HCT116 (cell line): ENCODE data around the gene SLC24A3. TPM values are rescaled to one million over a fixed set of nuclear protein-coding genes. Genes with fewer than 3 reads are reported as not detected.

Source experiments
- ATAC-seq: fragments of 200-7000 bp; cut with Tn5 transposase; 2 replicates; pipeline ENCODE4 v1.9.1; 2020; ENCODE audit warnings: mild to moderate bottlenecking, moderate library complexity
- BruUV-seq: library from RNA; stranded (reverse); fragments of 400-500 nt; replicated peaks from 2 replicates; lab custom pipeline; 2021; lab: Mats Ljungman, UMichigan
- CTCF ChIA-PET: fragments of 300-600 bp; sonication (Branson Sonifier 250); formaldehyde crosslinking; loops from one replicate; lab custom pipeline; 2021; ENCODE audit warnings: antibody characterized with exemption; lab: Charles Lee
- POLR2A ChIA-PET: fragments of 300-600, 350-600 bp; sonication (Branson Sonifier 250); formaldehyde crosslinking; loops from one replicate; lab custom pipeline; 2021; ENCODE audit warnings: antibody characterized with exemption; lab: Charles Lee
- RAD21 ChIA-PET, 2 experiments: fragments of 300-600 bp; sonication (Branson Sonifier 250); formaldehyde crosslinking; loops; one replicate each; lab custom pipeline; 2023; ENCODE audit warnings: low total read pairs in 2 of 2; ENCODE audit not compliant: uncharacterized antibody in 2 of 2, unreplicated experiment in 2 of 2, low non-redundant PET in 1 of 2; lab: Charles Lee
- DNase-seq: peaks from one replicate; pipeline ENCODE4 v3.0.0-alpha.2; 2010; ENCODE audit warnings: low read depth, low spot score
- H2AFZ ChIP-seq: fragments of 200-600 bp; shearing (Covaris generic), sonication (generic); 2 replicates; pipeline ENCODE4 v1.6.1; 2017; ENCODE audit warnings: low read depth, mixed run types, mixed read lengths, antibody characterized with exemption, low read length; ENCODE audit not compliant: poor library complexity, severe bottlenecking
- H3K27ac ChIP-seq: 2 replicates; pipeline ENCODE4 v1.5.1; 2012; ENCODE audit warnings: low read depth, low read length
- H3K27me3 ChIP-seq: fragments of 200-600 bp; sonication (generic); 2 replicates; pipeline ENCODE4 v1.6.1; 2016; ENCODE audit warnings: mixed run types, low read length, mixed read lengths; ENCODE audit not compliant: insufficient read depth
- H3K36me3 ChIP-seq, 2 experiments: fragments of 200-500 bp in 1 of 2; fragments of 200-600 bp in 1 of 2; sonication (Bioruptor generic) in 1 of 2; sonication (generic) in 1 of 2; 2 replicates each; pipeline versions ENCODE4 v1.5.1 to v1.6.1; 2014 to 2016; ENCODE audit warnings: low read length in 2 of 2, inconsistent platforms in 1 of 2, mixed read lengths in 1 of 2, mixed run types in 1 of 2; ENCODE audit not compliant: insufficient read depth in 2 of 2, control insufficient read depth in 1 of 2
- H3K4me1 ChIP-seq, 2 experiments: fragments of 200-600 bp in 1 of 2; sonication (generic) in 1 of 2; 2 replicates each; pipeline versions ENCODE4 v1.5.1 to v1.6.1; 2012 to 2017; ENCODE audit warnings: low read length in 2 of 2, inconsistent platforms in 1 of 2, mild to moderate bottlenecking in 1 of 2, mixed read lengths in 1 of 2, mixed run types in 1 of 2, moderate library complexity in 1 of 2; ENCODE audit not compliant: insufficient read depth in 2 of 2, control insufficient read depth in 1 of 2
- H3K4me2 ChIP-seq: fragments of 200-600 bp; sonication (generic); 2 replicates; pipeline ENCODE4 v1.6.1; 2017; ENCODE audit warnings: mixed run types, low read length, mixed read lengths
- H3K4me3 ChIP-seq, 2 experiments: fragments of 200-600 bp in 1 of 2; sonication (generic) in 1 of 2; replicated peaks in 1 of 2; 2 replicates each; pipeline ENCODE4 v1.5.1; 2011 to 2016; ENCODE audit warnings: low read length in 2 of 2, control low read depth in 1 of 2, low read depth in 1 of 2, mild to moderate bottlenecking in 1 of 2, mixed read lengths in 1 of 2, mixed run types in 1 of 2
- H3K79me2 ChIP-seq: fragments of 200-600 bp; sonication (generic); 2 replicates; pipeline ENCODE4 v1.6.1; 2017; ENCODE audit warnings: mild to moderate bottlenecking, mixed run types, low read length, moderate library complexity, mixed read lengths; ENCODE audit not compliant: insufficient read depth
- H3K9ac ChIP-seq: fragments of 200-600 bp; sonication (generic); 2 replicates; pipeline ENCODE4 v1.6.1; 2016; ENCODE audit warnings: low read length, mixed read lengths
- H3K9me2 ChIP-seq: fragments of 200-600 bp; sonication (generic), shearing (Covaris generic); 2 replicates; pipeline ENCODE4 v1.6.1; 2017; ENCODE audit warnings: mixed run types, mild to moderate bottlenecking, moderate library complexity; ENCODE audit not compliant: insufficient read depth
- H3K9me3 ChIP-seq, 2 experiments: fragments of 200-500 bp in 1 of 2; fragments of 200-600 bp in 1 of 2; sonication (Bioruptor generic) in 1 of 2; sonication (generic) in 1 of 2; 2 replicates each; pipeline ENCODE4 v1.6.1; 2014 to 2017; ENCODE audit warnings: low read length in 2 of 2, mixed read lengths in 2 of 2, inconsistent platforms in 1 of 2, low read depth in 1 of 2, mild to moderate bottlenecking in 1 of 2, mixed run types in 1 of 2, moderate library complexity in 1 of 2; ENCODE audit not compliant: control insufficient read depth in 1 of 2, insufficient read depth in 1 of 2
- H4K20me1 ChIP-seq: fragments of 200-600 bp; sonication (generic), shearing (Covaris generic); 2 replicates; pipeline ENCODE4 v1.6.1; 2017; ENCODE audit warnings: mixed run types, mild to moderate bottlenecking, moderate library complexity; ENCODE audit not compliant: insufficient read depth
- EGR1 ChIP-seq: IDR thresholded peaks from 2 replicates; pipeline ENCODE4 v1.6.1; 2012; ENCODE audit warnings: low read depth
- ELF1 ChIP-seq: IDR thresholded peaks from 2 replicates; pipeline ENCODE4 v1.6.1; 2012; ENCODE audit warnings: low read depth, borderline replicate concordance
- FOSL1 ChIP-seq: IDR thresholded peaks from 2 replicates; pipeline ENCODE4 v1.6.1; 2012; ENCODE audit warnings: low read depth
- JUND ChIP-seq: IDR thresholded peaks from 2 replicates; pipeline ENCODE4 v1.6.1; 2012
- POLR2A ChIP-seq: IDR thresholded peaks from 2 replicates; pipeline ENCODE4 v1.7.0; 2011; ENCODE audit warnings: borderline replicate concordance; ENCODE audit not compliant: insufficient read depth, insufficient read length; ENCODE audit errors: extremely low read depth
- RAD21 ChIP-seq: IDR thresholded peaks from 2 replicates; pipeline ENCODE4 v1.6.1; 2012; ENCODE audit warnings: low read depth, mild to moderate bottlenecking
- SP1 ChIP-seq: IDR thresholded peaks from 2 replicates; pipeline ENCODE4 v1.6.1; 2012; ENCODE audit warnings: low read depth
- SRF ChIP-seq: IDR thresholded peaks from 2 replicates; pipeline ENCODE4 v1.6.1; 2012; ENCODE audit warnings: low read depth
- TCF7L2 ChIP-seq: IDR thresholded peaks from 2 replicates; pipeline ENCODE4 v1.7.0; 2011; ENCODE audit warnings: borderline replicate concordance, inconsistent platforms; ENCODE audit not compliant: insufficient read depth, insufficient read length; ENCODE audit errors: extremely low read depth
- ZFX ChIP-seq: fragments of 450-650 bp; IDR thresholded peaks from 2 replicates; pipeline ENCODE4 v1.6.1; 2017
- intact Hi-C: fragments of 100-400 bp; cut with micrococcal nuclease; formaldehyde crosslinking; loops from 2 replicates; pipeline ENCODE4 v1.10.0; 2022
- total RNA-seq: library from RNA; stranded (reverse); gene quantifications from one replicate; pipeline ENCODE4 v1.2.1, GENCODE V29; 2021; ENCODE audit not compliant: unreplicated experiment
- TF ChIP-seq, protein P1 (sequence below): IDR thresholded peaks from 2 replicates; pipeline ENCODE4 v1.6.1; 2012
- TF ChIP-seq, protein P2 (sequence below), 3 experiments: fragments of 200-600 bp in 1 of 3; sonication (generic) in 1 of 3; IDR thresholded peaks in 2 of 3; conservative IDR thresholded peaks in 1 of 3; 2 replicates each; pipeline ENCODE4 v1.5.1; 2012 to 2017; ENCODE audit warnings: low read depth in 2 of 3, low read length in 2 of 3, antibody characterized with exemption in 1 of 3, borderline replicate concordance in 1 of 3, control low read depth in 1 of 3, mild to moderate bottlenecking in 1 of 3, mixed read lengths in 1 of 3, mixed run types in 1 of 3, moderate library complexity in 1 of 3; ENCODE audit not compliant: insufficient read depth in 1 of 3
- TF ChIP-seq, protein P3 (sequence below): IDR thresholded peaks from 2 replicates; pipeline ENCODE4 v1.6.1; 2012; ENCODE audit warnings: low read depth

Gene SLC24A3
- total RNA-seq, 1 experiment from 2014 or later: not detected

DNA sequence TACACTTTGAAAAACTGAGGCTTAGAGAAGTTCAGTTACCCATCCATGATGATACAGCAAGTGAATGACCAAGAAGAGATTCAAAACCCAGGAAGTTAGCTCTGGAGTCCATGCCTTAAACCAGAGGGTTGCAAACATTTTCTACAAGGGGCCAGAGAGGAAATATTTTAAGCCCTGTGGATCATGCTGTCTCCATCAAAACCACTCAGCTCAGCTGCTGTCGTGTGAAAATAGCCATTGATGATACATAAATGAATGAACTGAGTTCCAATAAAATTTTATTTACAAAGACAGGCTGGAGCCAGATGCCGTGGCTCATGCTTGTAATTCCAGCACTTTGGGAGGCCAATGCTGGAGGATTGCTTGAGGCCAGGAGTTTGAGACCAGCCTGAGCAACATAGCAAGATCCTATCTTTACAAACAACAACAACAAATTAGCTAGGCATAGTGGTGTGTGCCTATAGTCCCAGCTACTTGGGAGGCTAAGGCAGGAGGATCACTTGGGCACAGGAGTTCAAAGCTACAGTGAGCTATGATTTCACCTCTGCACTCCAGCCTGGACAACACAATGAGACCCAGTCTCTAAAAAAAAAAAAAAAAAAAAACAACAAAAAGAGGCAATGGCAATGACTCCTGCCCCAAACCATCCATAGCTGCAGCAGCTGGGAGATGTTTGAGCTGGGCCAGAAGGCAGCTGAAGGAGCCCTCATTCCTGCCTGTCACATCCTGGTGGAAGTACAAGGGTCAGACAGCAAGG lies 501.6 kb downstream of the SLC24A3 start:
- Histone ChIP-seq H3K36me3 (no peaks in the 10 kb centered on the region), H3K4me2 (no peak overlapping the region), H3K9me2 (no peaks in the 10 kb centered on the region), H3K9ac (no peak overlapping the region), H3K27me3 (peaks cover 5% of the 10 kb centered on the region; the same call in 1 of the 2 replicates), H3K4me1 (no peaks in the 10 kb centered on the region), H4K20me1 (no peaks in the 10 kb centered on the region), H3K4me3 (no peak overlapping the region), H3K9me3 (no peaks in the 10 kb centered on the region), H2AFZ (no peak overlapping the region), H3K79me2 (no peaks in the 10 kb centered on the region), H3K27ac (no peak overlapping the region)
- no peak for TF ChIP-seq ELF1
- TF ChIP-seq FOSL1: no peak
- no peak for TF ChIP-seq TCF7L2
- no peak for TF ChIP-seq RAD21
- TF ChIP-seq, protein P1, sequence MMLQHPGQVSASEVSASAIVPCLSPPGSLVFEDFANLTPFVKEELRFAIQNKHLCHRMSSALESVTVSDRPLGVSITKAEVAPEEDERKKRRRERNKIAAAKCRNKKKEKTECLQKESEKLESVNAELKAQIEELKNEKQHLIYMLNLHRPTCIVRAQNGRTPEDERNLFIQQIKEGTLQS: no peak
- TF ChIP-seq, protein P2, sequence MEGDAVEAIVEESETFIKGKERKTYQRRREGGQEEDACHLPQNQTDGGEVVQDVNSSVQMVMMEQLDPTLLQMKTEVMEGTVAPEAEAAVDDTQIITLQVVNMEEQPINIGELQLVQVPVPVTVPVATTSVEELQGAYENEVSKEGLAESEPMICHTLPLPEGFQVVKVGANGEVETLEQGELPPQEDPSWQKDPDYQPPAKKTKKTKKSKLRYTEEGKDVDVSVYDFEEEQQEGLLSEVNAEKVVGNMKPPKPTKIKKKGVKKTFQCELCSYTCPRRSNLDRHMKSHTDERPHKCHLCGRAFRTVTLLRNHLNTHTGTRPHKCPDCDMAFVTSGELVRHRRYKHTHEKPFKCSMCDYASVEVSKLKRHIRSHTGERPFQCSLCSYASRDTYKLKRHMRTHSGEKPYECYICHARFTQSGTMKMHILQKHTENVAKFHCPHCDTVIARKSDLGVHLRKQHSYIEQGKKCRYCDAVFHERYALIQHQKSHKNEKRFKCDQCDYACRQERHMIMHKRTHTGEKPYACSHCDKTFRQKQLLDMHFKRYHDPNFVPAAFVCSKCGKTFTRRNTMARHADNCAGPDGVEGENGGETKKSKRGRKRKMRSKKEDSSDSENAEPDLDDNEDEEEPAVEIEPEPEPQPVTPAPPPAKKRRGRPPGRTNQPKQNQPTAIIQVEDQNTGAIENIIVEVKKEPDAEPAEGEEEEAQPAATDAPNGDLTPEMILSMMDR (IDR thresholded peaks at IDR 0.05 in 2 of 3, conservative IDR thresholded peaks at IDR 0.05 in 1 of 3; ENCODE audit: borderline replicate concordance in 1 of 3, insufficient read depth in 1 of 3, low read depth in 2 of 3, low read length in 2 of 3): no peak
- TF ChIP-seq ZFX: no peak
- no peak for TF ChIP-seq JUND
- no peak for TF ChIP-seq POLR2A
- no peak for TF ChIP-seq SP1
- TF ChIP-seq, protein P3, sequence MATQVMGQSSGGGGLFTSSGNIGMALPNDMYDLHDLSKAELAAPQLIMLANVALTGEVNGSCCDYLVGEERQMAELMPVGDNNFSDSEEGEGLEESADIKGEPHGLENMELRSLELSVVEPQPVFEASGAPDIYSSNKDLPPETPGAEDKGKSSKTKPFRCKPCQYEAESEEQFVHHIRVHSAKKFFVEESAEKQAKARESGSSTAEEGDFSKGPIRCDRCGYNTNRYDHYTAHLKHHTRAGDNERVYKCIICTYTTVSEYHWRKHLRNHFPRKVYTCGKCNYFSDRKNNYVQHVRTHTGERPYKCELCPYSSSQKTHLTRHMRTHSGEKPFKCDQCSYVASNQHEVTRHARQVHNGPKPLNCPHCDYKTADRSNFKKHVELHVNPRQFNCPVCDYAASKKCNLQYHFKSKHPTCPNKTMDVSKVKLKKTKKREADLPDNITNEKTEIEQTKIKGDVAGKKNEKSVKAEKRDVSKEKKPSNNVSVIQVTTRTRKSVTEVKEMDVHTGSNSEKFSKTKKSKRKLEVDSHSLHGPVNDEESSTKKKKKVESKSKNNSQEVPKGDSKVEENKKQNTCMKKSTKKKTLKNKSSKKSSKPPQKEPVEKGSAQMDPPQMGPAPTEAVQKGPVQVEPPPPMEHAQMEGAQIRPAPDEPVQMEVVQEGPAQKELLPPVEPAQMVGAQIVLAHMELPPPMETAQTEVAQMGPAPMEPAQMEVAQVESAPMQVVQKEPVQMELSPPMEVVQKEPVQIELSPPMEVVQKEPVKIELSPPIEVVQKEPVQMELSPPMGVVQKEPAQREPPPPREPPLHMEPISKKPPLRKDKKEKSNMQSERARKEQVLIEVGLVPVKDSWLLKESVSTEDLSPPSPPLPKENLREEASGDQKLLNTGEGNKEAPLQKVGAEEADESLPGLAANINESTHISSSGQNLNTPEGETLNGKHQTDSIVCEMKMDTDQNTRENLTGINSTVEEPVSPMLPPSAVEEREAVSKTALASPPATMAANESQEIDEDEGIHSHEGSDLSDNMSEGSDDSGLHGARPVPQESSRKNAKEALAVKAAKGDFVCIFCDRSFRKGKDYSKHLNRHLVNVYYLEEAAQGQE: no peak
- no peak for TF ChIP-seq EGR1
- TF ChIP-seq SRF: no peak
- ChIA-PET CTCF (no interaction called here), POLR2A (no interaction called here), RAD21 (no interaction called here)
- no TSS peak for BruUV-seq
- DNase-seq (no peak), ATAC-seq (no peak)
- intact Hi-C loops: no loop called here
